T-helper 9 cell (primary cell): ENCODE measurements around the gene C1orf74.
"Not testable (repeated sequence)": the region's sequence is repeated elsewhere in the genome, so short reads cannot be mapped to it uniquely, and the experiment has no call there.

Experiments used
- DNase-seq: peaks from one replicate; pipeline ENCODE4 v3.0.0-alpha.2; 2020

C1orf74 gene

DNA sequence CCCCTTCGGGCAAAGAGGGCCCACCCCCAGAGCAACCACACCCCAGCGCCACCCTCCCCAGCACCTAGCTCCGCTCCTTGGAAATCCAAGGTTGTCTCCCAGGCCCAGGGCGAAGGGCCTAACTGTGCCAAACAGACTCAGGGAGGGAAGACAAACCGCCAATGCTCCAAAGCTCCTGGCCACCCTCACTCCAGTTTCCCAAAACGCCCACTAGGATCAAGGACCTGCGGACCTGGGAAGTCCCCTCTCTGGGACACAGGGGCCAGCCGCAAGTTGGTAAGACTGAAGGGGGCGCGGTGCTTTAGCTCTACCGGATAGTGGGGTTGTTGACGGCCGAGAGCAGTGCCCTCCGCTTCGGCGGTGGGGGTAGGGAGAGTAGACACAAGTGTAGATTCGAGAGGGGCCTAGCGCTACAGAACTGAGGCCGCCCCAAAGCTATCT is 21.0 kb upstream of the C1orf74 start:
- DNase-seq, result no peak

GRCh38 chr1:209803568-209803967 is 19.2 kb upstream of the C1orf74 start:
- DNase-seq, result no peak

- no peak for DNase-seq
Observed at GRCh38 chr1:209802780-209803152, 18.4 kb upstream of the C1orf74 start.

DNA sequence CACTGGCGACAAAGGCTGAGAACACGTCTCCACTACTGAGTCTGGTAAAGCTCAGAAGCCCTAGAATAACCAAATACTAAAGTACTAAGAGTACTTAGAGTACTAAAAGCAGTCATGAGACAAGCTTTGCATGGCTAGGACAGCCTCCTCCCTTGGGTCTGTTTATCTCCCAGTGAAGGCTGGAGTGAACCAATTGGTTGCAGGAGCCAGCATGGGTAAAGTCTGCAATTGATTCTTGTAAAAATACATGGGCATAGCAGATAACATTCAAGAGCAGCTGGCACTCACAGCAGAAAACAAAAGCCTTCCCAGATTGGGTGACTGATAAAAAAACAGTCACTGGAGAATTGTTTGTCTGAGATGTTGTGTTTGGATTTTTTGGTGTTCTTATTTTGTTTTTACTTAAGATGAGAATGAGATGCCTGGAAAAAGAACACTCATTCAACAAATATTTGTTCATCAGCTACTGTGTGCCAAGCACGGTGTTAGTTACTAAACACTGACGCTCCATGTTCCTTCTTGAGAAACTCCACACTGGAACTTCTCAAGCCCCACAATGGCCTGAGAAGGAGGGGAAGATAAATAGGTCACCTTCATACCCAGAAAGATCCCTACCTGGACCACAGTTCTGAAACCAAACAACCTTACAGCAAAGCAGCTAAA is 17.9 kb upstream of the C1orf74 start:
- no peak for DNase-seq

DNA sequence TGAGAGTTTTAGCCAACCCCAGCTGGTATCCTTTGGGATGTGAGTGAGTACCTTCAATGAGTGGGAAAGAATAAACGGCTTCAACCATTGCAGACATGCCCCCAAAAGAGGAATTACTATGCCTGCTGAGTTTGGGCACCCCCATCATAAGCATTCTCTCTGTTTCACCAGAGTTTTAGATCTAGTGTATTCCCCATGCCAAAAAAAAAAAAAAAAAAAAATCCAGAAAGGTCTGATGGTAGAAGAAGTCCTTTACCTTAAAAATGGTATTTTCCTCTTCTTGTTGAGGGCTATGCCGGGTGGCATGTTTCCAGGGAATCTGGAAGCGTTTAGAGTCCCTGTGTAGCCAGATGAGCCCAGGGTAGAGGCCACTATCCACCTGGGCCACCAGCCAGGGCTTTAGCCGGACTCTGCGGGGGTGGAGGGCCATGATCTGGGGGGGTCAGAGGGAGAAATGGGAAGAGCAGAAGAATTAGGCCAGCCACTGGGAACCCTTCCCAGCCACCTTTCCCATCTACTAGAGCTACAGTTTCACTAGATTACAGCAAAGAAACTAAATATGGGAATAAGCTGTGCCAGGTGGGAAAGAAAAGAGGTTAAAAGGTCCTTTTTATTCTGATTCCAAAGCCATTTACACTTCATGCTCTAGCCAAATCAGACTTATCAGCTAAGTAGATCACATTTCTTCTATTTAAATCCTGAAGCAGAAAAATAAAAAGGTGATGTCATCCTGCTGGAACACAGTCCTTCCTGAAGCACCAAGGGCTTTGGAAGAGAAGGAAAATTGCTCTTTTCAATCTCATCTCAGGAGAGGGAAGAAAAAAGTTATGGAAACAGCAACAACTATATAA is 16.9 kb upstream of the C1orf74 start:
- DNase-seq, result no peak

DNA sequence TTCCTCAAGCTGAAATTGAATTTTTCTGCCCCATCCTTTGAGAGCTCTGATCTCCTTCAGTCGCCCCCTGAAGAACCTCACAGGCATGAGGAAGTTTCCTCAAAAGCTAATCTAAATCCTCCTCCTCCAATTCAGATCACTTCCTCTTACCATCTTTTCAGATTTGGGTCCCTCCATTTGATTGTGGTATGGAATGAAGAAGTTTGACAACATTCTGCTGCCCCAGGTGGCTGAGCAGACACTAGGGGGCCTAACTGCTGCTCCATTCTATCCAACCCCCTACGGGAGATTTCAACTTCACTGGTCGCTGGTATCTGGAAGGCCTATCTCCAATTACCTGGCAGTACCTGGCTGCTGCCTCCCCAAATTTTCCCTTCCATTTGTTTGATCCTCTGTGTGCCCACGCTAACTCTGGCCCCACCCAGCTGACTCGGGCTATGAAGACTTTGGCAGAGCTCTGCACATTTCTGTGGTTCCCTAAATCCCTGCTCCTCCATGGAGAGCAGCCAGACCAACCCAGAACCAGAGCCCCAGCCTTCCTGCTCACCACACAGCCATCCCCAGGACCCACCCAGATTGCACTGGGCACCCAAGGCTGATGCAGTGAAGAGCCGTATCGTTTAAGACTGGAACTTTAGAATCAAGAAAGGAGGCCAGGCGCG is 13.8 kb upstream of the C1orf74 start:
- no peak for DNase-seq

DNA sequence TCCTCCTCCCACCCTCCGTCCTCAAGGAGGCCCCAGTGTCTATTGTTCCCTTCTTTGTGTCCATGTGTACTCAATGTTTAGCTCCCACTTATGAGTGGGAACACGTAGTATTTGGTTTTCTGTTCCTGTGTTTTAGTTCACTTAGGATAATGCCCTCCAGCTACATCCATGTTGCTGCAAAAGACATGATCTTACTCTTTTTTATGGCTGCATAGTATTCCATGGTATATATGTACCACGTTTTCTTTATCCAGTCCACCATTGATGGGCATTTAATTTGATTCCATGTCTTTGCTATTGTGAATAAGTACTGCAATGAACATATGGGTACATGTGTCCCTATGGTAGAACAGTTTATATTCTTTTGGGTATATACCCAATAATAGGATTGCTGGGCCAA is 9.4 kb upstream of the C1orf74 start:
- not testable (repeated sequence) for DNase-seq

DNA sequence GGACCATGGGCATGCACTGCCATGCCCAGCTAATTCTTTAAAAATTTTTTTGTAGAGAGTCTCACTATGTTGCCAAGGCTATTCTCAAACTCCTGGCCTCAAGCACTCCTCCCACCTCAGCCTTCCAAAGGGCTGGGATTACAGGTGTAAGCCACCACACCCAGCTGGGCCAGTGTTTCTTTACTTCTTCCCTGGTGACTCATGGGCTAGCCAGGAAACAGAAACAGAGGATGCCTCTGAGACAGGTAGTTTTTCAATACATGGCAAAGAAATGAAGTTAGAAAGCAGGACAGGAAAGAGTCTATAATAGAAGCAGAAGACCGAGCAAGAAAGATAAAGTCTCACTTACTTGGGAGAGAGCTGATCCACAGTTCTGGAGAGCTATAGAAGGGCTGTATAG is 7.6 kb upstream of the C1orf74 start:
- DNase-seq, result no peak

GRCh38 chr1:209790286-209791193 is 6.2 kb upstream of the C1orf74 start:
- DNase-seq, result no peak

DNA sequence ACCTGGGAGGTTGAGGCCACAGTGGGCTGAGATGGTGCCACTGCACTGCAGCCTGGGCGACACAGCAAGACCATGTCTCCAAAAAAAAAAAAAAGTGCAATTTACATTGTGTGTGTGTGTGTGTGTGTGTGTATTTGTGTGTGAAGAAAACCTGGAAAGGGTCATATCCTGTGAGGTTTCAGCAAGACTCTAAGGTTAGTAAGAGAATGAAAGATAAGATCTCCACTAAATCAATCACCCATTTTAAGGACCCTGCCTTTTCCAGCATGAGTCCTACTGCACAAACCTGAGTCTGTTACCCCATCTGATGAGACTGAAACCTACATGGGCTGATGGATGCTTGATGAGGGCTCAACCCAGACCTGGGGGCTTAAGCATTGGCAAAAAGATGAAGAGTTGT is 4.9 kb upstream of the C1orf74 start:
- DNase-seq, result no peak

GRCh38 chr1:209787551-209787950 is 3.2 kb upstream of the C1orf74 start:
- DNase-seq, result no peak

- DNase-seq, result no peak
Observed at GRCh38 chr1:209786146-209786545, 1.8 kb upstream of the C1orf74 start.

DNA sequence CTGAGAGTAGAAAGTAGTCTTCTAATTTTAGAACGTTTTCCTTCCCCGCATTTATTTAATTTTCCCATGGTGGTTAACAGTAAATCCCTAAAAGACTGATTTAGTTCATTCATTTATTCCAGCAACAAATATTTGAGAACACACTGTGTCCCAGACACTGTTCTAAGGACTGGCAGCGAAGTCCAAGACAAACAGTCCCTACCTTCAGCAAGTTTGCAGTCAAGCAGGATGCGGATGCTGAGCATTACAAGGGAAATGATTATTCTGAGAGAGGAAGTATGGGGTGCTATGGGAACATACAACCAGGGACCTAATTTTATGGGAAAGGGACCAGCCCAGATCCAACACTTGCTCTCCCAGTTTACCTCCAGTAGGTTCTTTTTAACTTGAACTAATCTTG is 1.2 kb upstream of the C1orf74 start:
- DNase-seq, result no peak

GRCh38 chr1:209783386-209783785 is 973 bp downstream of the C1orf74 start:
- DNase-seq, result no peak

- no peak for DNase-seq
Observed at GRCh38 chr1:209780268-209780667, 4.1 kb downstream of the C1orf74 start.

DNA sequence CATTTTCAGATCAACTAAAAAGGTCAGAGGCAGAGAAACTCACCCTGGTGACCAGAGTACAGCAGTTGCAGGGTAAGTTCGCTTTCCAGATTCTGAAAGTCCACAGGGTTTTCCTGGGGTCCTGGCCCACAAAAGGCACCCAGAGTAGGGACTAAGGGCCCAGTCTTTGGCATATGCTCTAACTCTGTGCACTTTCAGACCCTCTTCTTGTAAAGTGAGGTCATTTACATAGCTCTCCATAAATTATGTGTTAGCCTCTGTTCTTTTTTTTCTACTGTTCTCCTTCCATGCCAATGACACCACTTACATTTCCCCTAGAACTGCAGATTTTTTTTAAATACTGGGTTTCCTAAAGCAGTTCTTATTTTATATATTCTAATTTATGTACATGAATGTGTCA is 6.3 kb downstream of the C1orf74 start:
- DNase-seq, result no peak

DNA sequence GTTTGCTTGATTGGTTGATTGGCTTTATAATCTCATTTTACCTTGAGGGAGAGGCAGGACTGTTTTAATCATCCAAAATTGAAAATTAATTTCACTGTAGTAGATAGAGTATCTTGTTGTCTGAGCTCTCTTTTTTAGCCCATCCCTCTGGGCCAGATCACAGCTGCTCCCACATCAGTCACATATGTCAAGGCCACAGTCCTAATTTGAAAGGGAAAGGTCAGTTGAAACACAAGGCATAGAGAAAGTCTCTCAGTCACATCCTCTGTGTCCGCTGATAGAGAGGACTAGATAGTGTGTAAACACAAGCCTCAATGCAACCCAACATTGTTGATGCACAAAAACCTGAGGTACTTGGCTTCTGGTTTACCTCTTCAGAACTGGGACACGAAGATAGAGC is 6.8 kb downstream of the C1orf74 start:
- DNase-seq, result no peak

DNA sequence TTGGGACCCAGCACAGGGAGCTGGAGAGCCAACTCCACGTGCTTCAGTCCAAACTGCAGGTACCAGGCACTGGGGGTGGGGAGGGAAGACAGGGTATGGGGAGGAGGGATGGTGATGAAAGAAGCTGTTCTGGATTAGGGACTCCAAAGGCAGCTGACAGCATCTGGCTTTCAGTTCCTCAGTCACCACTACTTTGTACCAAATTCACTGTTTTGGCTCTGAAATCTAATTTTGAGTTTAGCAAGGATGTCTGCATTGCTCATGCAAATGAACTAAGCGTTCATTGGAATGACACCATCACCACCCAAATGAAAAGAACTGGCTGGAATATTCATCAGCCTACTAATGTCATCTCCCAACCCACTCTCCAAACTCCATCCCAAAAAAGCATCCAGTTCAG is 8.7 kb downstream of the C1orf74 start:
- no peak for DNase-seq

- DNase-seq, result no peak
Observed at GRCh38 chr1:209774592-209774991, 9.8 kb downstream of the C1orf74 start.

DNA sequence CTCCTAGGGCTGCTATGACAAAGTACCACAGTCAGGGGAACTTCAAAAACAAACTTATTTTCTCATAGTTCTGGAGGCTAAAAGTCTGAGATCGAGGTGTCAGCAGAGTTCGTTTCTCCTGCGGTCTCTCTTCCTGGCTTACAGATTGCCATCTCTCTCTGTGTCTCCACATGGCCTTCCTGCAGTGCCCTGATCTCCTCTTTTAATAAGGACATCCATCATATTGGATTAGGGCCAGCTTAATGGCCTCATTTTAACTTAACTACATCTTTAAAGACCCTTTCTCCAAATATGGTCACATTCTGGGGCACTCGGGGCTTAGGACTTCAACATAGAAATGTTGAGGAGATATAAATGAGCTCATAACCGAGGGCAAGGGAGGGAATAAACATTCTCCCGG is 12.2 kb downstream of the C1orf74 start:
- no peak for DNase-seq

DNA sequence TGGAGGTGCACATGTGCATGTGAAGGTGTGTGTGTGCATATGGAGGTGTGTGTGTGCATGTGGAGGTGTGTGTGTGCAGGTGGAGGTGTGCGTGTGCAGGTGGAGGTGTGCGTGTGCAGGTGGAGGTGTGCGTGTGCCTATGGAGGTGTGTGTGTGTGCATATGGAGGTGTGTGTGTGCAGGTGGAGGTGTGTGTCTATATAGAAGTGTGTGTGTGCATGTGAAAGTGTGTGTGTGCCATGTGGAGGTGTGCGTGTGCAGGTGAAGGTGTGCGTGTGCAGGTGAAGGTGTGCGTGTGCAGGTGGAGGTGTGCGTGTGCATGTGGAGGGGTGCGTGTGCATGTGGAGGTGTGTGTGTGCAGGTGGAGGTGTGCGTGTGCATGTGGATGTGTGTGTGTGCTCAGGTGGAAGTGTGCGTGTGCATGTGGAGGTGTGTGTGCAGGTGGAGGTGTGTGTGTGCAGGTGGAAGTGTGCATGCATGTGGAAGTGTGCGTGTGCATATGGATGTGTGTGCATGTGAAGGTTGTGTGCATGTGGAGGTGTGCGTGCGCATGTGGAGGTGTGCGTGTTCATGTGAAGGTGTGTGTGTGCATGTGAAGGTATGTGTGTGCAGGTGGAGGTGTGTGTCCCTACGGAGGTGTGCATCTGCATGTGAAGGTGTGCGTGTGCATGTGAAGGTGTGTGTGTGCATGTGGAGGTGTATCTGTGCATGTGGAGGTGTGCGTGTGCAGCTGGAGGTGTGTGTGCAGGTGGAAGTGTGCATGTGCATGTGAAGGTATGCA is 13.5 kb downstream of the C1orf74 start:
- DNase-seq, result no peak

- DNase-seq, result no peak
Observed at GRCh38 chr1:209769971-209770370, 14.4 kb downstream of the C1orf74 start.
